GM21515 (cell line): ENCODE results near the gene HECW1.
"Not testable (repeated sequence)": the region's sequence is repeated elsewhere in the genome, so short reads cannot be mapped to it uniquely, and the experiment has no call there.

Experiments
- ATAC-seq: cut with Tn5 transposase; IDR thresholded peaks from one replicate; pipeline ENCODE4 v1.9.1; 2021; ENCODE audit not compliant: unreplicated experiment

HECW1 gene

DNA sequence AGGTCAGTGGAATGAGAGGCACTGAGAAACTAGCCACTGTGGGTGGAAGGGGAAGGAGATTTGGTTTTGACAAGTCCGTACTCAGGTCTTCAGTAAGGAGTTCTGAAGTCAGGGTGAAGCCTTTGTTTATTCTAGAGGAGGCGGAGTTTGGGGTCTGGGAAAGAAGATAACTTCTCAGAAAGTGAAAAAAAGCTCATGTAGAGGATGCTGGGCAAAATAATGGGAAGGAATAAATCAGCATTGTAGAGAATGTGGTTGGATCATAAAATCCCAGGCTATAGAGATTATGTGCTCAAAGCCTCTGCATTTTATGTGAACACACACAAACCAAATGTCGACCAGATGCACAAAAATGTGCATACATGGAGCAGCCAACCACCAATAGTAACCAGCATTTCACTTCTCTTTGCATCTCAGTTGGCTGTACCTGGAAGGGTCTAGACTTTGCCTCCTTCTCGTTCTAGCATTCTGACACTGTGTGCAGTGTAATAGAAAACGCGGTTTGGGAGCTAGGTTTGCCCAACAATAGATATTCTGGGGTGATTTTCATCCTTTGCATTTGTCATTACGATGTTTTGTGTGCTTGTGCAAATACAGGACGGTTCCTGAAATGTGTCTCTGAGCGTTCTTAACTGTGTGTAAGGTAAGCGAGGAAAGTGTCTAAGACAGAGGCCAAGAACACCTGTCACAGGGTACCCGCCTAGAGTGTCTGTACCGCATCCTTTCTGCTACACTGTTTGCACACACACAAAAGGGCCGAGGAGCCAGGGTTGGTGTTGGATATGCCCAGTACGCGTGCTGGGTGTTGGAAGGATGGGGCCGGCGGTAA, 603 bp upstream of the HECW1 start:
- ATAC-seq, result no peak

- no peak for ATAC-seq
Observed at GRCh38 chr7:43112941-43113621, 634 bp downstream of the HECW1 start.

- no peak for ATAC-seq
Observed at GRCh38 chr7:43113622-43114457, 1.4 kb downstream of the HECW1 start.

GRCh38 chr7:43114458-43114780, 2.0 kb downstream of the HECW1 start:
- ATAC-seq, result no peak

DNA sequence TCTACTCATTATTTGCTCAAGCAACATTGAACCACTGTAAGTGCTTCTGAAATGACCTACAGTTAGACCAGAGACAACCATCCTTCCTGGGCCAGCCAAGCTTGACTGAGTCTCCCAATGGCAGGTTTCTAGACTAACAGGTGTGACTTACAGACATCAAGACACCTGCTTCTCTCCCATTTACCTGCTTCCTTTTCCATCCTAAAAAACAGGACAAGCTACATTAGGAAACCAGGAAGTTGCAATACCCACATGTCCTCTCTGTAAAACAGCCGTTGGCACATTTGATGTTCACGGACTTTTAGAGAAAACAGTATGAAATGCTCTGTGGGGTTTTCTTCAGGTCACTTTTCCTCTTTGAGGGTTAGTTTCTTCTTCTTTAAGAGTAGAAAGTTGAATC, 4.0 kb downstream of the HECW1 start:
- ATAC-seq, result no peak

GRCh38 chr7:43117095-43117494, 4.6 kb downstream of the HECW1 start:
- no peak for ATAC-seq

- ATAC-seq, result no peak
Observed at GRCh38 chr7:43117861-43118260, 5.4 kb downstream of the HECW1 start.

DNA sequence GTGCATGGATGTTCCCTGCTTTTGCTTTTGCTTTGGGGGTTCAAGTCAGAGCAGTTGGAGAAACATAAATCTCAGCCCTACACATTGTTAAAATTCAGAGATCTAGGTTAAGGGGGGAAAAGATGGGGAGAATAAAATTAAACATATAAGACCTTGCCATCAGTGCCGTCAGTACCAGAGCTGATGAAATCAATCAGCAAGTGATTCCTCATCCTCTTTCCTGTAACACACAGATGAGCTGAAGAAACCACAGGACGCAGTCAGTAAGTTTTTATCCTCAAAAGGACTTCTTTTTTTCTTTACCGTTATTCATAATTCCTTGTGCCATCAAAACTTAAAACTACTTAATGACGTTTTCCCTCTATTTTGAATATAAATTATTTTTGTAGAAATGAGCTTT, 5.9 kb downstream of the HECW1 start:
- no peak for ATAC-seq

- no peak for ATAC-seq
Observed at GRCh38 chr7:43119371-43120075, 7.1 kb downstream of the HECW1 start.

DNA sequence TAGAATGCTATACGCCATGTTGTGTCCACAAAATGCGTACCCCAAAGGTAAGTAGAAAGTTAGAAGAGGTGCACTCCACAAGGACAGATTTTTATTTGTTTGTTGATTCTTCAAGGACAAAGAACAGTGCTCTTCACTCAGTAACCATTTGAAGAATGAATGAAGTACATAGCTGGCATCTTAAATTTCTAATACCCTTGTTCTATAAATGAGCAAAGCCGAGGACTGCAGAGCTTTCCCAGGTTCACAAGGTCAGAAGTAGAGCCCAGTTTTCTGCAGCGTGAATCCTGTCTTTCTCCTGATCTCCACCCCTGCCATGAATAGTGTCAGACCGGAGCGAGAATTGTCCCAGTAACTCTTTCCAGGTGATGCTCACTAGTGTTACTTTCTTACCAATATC, 9.5 kb downstream of the HECW1 start:
- no peak for ATAC-seq

DNA sequence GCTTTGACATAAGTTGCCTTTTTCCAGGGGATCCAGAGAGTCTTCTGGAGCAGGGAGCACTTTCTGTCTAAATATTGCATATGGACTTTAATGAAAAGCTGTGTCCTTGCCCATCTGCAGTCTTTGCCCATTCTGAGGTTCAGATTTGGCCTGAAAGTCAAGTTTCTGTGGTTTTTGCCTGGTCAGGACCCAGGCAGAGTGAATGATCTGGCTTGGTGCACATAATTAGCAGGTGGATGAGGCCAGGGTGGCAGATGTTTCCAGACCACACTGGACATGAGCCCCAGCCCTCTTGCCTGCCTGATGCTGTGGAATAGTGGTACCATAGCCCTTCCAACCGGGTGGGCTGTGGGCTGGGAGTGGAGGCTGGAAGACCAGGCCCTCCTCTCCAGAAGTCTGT, 11.0 kb downstream of the HECW1 start:
- ATAC-seq, result no peak

GRCh38 chr7:43124388-43124787, 11.9 kb downstream of the HECW1 start:
- no peak for ATAC-seq

DNA sequence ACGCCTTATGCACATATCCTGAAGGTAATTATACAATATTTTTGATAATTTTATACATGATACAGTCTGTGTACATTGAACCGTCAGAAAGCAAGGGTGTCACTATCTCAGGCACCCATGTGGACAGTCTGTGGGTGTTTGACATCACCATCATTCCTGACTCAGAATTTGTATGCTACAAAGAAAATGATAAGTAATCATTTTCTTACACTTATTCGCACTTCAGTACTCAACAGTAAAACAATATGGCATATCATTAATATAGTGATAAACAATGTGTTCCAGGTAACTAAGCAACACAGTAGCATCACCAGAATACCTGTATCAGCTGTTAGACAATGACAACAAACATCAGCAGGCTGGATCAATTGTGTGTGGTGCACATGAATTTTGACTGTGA, 17.9 kb downstream of the HECW1 start:
- ATAC-seq, result no peak

- ATAC-seq, result no peak
Observed at GRCh38 chr7:43135129-43135528, 22.7 kb downstream of the HECW1 start.

- no peak for ATAC-seq
Observed at GRCh38 chr7:43136064-43136463, 23.6 kb downstream of the HECW1 start.

DNA sequence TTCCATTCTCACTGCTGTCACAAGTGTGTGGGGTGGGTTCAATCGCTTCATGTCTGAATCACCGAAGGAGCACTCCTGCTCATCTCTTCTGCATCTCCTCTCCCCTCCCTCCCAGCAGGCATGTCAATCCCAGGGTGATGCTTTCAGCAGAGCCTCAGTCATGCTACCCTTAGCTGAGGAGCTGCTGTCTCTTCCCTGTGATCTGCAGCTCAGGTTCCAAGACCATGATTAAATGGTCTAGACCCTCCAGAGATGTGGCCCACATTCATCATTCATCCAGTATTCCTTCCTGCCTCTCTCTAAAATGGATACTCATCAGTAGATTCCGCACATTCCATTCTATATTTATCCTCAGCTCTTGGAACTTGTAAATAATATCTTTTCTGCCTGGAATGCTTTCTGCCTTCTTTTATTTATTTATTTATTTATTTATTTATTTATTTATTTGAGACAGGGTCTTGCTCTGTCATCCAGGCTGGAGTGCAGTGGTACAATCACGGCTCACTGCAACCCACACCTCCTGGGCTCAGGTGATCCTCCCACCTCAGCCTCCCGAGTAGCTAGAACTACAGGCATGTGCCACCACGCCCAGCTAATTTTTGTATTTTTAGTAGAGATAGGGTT, 24.8 kb downstream of the HECW1 start:
- not testable (repeated sequence) for ATAC-seq

- ATAC-seq, result no peak
Observed at GRCh38 chr7:43137811-43138210, 25.4 kb downstream of the HECW1 start.

DNA sequence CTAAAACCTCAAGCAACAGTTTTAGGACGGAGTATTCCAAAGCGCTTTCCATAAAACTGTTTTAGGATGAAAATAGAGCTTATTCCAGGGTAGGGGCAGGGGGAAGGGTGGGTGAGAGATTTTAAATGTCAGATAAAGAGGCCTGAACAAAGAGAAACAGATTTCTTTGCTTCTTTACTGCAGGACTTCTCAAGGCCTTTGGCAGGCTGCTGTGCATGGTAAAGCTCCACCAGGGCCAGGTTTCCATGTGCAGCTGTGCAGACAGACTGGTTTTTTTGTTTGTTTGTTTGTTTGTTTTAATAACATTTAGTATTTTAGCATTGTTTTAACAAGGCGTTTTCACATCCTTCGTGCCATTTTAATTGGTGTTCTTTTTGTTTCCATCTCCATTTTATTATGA, 26.3 kb downstream of the HECW1 start:
- no peak for ATAC-seq

- no peak for ATAC-seq
Observed at GRCh38 chr7:43139137-43139536, 26.7 kb downstream of the HECW1 start.

DNA sequence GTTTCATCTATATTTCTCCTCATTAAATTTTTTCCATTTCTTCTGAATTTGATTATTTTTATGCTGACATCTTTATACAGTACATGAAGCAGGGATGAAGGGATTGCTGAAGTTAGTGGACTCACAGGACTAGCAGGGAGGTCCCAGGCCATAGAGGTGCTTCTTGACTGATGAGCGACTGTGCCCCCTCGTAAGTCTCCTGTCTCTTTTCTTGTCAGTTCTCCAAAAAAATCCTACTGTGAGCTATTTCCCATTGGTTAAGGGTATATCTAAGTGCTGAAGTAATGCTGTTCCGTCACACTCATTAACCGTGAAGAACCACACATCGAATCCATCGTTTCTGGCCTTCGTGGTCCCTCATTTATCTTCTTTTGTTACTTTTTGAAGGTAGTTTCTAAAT, 27.7 kb downstream of the HECW1 start:
- ATAC-seq, result no peak

GRCh38 chr7:43141091-43141490, 28.6 kb downstream of the HECW1 start:
- no peak for ATAC-seq
